SIG-M5 treated with dmso at 0.1 percent for 504 hours (cell line): ENCODE results near the gene RDH5.

ENCODE experiments used
- DNase-seq: peaks from one replicate; lab custom pipeline; 2025; ENCODE audit not compliant: unreplicated experiment; lab: John Stamatoyannopoulos, UW

Gene RDH5

DNA sequence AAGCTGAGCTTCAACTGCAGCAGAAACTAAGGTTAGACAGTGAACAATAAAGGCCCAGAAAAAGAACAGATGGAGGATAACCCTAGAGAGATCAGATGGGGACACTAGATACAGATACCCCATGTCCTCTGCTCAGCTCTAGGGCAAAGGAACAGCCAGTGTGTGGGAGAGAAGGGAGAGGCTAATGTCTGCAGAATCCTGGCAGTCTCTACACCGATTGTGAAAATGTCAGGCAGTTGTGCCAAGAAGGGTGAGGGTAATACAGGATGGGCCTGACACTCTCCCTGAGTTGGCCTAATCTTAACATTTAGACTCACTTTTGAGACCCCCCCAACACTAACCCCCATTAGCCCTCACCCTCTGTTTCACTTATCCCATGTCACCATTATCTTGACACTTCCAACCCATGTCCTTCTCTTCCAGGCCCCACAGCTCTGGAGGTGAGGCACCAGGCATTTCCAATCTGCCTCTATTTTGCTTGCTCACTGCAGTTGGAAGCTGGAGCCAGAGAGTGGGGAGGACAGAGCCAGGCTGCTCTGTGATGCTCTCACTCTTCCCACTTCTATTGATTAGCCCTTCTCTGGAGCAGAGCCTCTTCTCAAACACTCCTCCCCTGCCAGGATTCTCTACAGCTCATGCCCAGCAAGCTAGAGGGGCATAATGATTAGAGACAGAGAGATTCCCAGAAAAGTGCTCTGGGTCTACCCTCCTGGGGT, 7.3 kb upstream of the RDH5 start:
- DNase-seq = no peak

DNA sequence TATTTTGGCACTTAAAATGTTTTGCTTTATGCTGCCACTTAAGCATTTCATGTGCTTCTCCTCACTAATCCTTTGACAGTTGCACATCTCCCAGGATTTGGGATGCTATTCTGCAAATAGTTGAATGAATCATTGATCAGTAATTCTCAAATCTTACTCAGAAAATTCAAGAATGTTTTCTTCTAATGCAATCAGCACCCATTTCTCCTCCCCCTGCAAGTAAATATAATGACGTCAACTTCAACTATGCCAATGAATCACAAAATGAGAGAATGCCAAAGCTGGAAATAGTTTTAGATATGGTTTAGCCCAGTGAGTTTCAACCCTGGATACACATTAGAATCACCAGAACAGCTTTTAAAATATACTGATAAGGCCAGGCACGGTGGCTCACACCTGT, 6.5 kb upstream of the RDH5 start:
- DNase-seq = no peak

DNA sequence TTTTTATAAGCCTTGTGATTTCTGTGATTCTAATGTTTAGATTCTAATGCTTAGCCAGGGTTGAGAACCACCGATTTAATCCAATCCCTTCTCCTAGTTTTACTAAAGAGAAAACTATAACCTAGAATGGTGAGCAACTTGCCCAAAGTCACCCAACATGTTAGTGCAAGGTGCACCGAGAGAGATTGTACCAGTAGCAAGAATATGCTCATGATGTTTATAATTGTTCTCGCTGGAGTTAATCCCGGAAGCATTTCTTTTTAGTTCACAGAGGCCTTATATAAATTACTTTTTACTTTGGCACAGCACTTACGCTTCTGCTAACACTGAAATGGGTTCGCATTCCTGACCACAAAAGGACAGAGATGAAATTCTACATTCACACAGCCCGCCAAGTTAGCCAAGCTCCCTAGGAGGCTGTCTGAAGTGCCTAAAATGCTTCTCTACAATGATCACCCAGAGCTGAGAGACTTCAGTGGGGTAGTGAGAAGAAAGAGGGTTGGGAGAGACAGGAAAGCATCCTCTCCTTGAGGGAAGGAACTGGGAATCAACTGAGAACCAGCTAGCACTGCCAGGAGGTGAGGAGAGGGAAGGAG, 4.9 kb upstream of the RDH5 start:
- DNase-seq = no peak

DNA sequence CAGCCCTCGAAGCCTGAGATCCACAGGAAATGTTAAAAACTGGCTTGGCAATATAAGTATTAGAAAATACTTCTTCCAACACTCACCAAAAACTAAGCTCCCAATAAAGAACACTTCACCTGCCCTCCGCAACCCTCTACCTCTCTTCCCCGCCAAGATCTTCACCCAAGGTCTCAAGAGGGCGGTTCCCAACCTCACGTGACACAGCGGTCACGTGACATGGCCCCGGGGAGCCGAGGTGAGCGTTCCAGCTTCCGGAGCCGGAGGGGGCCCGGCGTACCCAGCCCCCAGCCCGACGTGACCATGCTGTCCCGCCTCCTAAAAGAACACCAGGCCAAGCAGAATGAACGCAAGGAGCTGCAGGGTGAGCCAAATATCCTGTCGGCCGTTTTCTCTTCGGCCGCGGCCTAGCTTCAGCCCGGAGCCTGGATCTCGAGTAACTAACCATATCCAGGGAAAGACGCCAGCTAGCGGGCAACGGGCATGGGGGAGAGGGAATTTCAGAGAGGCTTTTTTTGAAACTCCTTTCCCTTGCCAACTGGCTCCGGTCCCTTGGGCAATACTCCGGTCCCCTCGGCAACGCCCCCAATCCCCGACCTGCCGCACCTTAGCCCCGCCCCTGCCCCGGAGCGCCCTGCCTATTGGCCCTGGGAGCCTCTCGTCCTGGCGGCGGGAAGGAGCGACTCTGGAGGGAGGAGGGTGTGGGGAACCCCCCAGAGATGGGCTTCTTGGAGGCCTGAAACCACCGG, 4.2 kb upstream of the RDH5 start, which contains the start of gene BLOC1S1:
Gene BLOC1S1 (plus strand): TSS at position 214 of the 749 bp plus-strand sequence. CDS start 6 bp downstream, at position 220.
- DNase-seq = peak; percentile 89

DNA sequence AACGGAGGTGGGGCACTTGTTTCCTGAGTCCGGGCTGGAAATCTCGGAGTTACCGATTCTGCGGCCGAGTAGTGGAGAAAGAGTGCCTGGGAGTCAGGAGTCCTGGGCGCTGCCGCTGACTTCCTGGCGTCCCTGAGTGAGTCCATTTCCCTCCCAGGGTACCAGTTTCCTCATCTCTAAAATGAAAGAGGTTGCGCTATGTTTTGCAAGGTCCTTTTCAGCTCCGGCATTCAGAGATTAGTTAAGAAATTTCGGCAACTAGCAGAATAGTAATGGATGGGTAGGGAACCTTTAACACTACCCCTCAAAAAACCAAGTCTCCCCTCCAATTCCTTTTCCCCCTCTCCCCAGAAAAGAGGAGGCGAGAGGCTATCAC, 3.6 kb upstream of the RDH5 start:
- peak; percentile 86 for DNase-seq

DNA sequence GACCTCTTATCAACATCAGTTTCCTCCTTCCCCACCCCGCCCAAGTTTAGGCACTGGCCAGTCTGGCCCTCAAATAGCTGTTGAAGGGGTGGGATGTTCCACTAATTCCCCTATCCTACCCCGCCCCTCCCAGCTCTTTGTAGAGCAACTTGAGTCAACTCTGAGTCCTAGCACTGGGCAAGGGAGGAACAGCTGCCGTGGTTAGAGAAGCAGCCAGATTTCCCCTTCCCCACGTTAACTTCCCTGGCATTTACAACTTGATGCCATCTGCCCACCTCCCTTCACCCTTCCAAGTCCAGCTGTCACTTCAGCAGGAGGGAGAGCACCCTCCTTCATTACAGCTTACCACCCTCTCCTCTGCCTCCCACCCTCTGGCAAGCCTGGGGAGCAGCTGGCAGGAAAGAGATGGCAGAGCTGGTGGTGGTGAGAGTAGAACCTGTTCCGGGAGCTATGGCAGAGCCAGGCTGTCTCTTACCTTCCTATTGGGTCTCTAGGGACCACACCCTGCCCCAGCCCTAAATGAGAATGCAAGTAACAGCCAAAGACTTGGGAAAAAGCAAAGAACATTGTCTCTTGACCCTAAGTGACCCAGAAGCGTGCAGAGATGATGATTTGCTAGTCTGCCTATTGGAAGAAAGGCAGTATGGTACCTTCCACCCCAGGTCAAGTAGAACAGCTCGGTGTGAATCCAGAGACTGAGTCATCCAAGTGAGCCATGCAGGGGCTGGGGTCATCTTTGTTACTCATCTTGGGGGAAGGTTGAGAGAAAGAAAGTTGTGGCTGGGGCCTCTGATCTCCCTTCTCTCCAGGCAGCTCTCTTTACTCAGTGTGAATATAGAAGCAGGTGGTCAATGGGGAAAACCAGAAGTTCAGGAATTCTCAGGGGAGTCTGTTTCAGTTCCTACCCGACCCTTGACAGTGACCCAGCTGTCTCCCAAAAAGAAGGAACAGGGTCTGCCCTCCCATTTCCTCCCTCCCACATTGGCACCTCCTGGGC, 2.9 kb upstream of the RDH5 start:
- no peak for DNase-seq

DNA sequence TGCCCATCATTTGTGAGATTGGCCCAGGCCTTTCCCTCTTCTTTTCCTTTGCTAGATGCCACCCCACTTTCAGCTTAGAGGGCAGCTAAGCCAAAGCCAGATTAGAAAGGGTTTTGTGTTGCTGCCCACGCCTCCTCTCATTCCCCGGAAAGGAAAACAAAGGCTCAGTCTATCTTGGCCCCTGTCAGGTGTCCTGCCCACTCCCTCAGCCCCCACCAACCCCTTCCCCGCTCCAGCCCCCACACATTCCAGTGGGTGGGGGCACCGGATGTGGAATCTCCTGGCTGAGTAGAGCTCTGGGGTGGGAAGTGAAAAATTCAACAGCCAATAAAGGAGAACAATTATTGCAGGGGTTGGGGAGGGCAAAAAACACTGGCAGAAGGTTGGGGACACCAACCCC, 2.2 kb upstream of the RDH5 start:
- DNase-seq = no peak

DNA sequence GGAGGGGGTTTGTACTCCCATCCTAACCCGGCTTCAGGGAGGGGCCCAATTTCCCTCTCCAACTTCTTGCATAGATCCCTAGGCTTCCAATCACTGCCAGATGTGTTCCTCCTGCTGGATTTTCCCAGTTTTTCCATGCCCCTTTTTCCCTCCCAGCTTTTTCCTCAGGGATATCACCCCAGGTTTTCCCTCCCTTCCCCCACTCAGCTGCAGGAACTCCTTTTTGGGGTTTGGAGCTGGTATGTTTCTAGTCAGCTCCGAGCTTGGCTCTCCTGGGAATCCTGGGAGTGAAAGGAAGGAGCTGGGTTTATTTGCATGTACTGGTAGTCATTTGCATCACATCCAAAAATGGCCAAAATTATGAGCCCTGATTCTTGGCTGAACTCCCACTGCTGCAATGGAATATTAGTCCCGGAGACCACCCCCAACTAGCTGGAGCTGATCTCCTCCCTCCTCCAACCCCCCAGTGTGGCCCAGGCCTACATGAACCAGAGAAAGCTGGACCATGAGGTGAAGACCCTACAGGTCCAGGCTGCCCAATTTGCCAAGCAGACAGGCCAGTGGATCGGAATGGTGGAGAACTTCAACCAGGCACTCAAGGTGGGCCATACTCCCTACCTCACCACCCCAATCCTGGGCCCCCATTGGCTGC, 1.4 kb upstream of the RDH5 start:
- DNase-seq = no peak

DNA sequence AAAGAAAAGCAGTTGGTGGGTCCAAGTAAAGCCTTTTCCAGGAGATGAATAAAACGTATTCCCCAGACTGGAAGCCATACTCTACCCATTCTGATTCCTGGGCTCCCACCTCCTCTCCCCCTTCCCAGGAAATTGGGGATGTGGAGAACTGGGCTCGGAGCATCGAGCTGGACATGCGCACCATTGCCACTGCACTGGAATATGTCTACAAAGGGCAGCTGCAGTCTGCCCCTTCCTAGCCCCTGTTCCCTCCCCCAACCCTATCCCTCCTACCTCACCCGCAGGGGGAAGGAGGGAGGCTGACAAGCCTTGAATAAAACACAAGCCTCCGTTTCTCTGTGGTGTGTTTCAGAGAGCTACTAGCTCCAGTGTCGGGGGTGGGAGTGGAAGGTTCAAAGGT, 822 bp upstream of the RDH5 start:
- DNase-seq = no peak

DNA sequence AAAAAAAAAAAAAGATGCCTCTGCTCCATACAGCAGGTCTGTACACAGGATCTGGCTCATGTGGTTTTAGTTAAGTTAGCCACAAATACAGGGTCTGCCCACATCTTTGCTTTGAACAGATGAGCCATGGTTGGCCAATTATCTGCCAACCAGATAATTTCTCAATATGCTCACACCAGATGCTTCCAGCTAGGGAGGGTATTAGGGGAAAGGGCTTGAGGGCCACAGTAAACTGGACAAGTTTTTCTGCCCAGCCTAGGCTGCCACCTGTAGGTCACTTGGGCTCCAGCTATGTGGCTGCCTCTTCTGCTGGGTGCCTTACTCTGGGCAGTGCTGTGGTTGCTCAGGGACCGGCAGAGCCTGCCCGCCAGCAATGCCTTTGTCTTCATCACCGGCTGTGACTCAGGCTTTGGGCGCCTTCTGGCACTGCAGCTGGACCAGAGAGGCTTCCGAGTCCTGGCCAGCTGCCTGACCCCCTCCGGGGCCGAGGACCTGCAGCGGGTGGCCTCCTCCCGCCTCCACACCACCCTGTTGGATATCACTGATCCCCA, 776 bp downstream of the RDH5 start:
- DNase-seq = peak; percentile 43

DNA sequence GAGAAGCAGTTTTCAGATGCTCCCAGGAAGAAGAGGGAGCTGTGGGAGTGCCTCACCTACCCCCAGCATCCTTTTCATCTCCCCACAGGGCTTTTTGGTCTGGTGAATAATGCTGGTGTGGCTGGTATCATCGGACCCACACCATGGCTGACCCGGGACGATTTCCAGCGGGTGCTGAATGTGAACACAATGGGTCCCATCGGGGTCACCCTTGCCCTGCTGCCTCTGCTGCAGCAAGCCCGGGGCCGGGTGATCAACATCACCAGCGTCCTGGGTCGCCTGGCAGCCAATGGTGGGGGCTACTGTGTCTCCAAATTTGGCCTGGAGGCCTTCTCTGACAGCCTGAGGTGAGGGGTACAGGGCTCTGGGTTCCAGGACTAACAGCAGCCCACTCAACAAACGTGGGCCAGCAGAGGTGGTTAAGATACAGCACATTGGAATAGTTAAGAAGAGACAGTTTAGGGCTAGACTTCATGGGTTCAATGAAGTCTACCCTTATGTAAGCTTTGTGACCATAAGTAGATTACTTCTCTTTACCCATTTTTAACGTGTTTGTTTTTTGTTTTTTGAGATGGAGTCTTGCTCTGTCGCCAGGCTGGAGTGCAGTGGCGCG, 1.5 kb downstream of the RDH5 start:
- DNase-seq = no peak

DNA sequence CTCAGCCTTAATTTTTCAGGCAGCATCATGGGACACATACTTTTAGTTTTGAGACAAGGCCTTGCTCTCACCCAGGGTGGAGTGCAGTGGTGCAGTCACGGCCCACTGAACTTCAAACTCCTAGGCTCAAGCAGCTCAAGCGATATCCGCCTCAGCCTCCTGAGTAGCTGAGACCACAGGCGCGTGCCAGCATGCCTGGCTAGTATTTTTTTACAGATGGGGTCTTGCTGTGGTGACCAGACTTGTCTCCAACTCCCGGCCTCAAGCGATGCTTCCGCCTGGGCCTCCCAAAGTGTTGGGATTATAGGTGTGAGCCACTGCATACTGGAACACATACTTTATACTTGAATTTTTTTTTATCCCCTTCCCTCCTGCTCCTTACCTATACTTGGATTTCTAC, 2.8 kb downstream of the RDH5 start:
- DNase-seq = no peak

DNA sequence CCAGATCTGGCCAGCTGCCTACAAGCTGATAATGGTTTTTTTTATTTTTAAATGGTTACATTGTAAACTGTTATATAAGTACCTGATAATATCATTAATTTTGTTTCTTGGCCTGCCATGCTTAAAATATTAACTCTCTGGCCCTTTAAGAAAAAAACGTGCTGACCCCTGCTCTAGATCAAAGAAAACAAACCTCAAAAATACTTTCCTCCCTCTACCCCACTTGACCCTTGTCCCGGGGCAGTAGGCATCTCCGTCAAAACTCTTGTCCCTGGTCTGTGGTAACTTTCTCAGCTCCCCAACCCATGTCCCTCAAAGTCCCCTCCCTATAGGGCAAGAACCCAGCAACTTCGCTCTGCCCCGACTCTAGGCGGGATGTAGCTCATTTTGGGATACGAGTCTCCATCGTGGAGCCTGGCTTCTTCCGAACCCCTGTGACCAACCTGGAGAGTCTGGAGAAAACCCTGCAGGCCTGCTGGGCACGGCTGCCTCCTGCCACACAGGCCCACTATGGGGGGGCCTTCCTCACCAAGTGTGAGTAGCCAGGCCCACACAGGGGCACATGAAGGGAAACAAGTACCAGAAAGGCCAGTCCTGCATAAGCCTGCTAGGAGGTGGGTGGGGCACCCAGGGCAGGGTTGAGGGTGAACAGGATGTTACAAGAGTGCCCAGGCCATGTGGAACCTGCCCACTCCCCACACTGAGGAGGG, 3.5 kb downstream of the RDH5 start:
- DNase-seq = no peak

DNA sequence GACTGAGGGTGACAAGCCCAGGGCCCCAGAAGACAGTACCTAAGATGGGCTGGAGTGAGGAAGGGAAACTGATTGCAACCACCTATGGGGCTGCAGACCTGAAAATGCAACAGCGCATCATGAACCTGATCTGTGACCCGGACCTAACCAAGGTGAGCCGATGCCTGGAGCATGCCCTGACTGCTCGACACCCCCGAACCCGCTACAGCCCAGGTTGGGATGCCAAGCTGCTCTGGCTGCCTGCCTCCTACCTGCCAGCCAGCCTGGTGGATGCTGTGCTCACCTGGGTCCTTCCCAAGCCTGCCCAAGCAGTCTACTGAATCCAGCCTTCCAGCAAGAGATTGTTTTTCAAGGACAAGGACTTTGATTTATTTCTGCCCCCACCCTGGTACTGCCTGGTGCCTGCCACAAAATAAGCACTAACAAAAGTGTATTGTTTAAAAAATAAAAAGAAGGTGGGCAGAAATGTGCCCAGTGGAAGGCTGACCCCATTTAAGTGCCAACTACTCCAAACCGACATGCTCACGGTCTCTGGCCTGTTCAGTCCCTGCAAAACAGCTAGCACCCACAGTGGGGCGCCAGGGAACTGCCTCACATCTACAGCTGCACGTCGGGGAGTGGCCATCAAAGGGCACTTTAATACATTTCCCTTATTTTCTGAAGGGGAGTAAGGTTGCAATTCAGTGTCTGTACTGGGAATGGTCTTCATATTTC, 4.2 kb downstream of the RDH5 start:
- peak; percentile 76 for DNase-seq

DNA sequence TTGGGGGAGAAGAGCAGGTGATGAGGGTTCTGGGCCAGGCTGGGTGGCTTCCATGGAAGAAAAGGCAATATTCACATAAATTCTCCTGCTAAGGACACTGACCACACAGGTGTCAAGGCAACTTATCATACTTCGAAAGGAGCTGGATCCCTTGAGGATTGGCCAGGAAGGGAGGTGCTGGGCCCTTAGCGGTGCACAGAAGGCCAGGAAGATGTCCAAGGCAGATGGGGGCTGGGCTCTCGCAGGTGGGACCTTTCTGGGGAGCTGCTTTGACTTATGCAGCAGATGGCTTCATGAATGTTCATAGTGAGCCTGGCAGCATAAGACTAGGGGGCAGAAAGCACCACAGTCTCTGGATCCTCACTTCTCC, 4.7 kb downstream of the RDH5 start:
- no peak for DNase-seq

DNA sequence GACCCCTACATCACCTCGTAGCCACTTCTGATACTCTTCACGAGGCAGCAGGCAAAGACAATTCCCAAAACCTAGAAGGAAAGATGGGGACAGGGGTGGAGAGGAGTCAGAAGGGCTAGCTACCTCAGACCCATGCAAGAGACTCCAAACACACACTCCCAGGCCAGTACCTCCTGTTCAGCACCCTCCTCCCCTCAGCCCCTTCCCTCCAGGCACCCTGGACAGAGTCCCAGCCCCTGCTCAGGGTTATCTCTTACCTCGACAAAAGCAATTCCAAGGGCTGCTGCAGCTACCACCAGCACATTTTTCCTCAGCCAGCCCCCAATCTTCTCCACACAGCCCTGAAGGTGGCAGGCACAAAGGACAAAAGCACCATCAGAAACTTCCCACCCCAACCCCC, 5.4 kb downstream of the RDH5 start:
- DNase-seq = no peak

DNA sequence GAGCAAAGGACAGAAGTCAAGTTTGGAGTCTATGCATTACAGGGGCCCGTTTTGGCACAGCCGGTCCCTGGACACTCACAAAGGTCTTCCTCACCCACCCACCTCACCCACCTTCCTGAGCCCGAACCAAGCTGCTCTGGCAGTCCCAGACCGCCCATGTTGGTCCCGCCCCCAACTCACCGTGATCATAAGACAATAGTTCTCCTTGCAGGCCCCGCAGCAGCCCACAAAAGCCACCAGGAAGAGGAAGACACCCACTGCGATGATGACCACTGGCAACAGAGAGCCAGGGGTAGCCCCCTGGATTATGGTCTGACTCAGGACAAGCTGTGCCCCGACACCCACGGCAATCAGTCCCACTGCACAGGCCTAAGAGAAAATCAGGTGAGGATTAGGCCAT, 6.8 kb downstream of the RDH5 start:
- DNase-seq = no peak

DNA sequence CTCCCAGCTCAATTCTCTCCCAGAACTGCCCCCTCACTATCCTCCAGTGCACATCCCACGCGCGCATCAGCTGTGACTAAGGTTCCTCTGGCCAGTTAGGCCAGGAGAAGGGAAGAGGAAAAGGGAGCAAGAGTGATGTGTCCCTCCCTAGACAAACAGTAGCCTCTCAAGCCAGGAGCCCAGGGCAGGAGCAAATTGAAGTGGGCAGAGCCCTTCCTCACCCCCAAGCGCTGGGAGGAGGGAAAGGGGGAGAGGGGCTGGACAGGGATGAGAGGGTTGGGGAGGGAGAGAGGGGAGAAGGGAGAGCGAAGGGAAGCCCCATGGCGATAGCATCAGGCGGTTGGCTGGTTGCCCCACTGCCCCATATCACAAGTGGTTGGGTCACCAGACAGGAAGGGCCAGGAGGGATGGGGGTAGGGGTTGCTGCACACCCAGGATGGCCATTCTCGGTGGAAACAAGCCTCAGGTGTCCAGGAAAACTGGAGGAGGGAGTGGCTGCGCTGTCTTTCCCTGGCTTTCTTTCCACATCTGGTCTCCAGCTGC, 7.5 kb downstream of the RDH5 start:
- DNase-seq = no peak
